MV-4-11 (cell line): ENCODE measurements around the gene SORBS1.

Experiments
- DNase-seq: peaks from one replicate; lab custom pipeline; 2025; lab: John Stamatoyannopoulos, UW

SORBS1 gene

GRCh38 chr10:95435548-95436279 is 125.5 kb downstream of the SORBS1 start:
- DNase-seq, result no peak

- DNase-seq, result no peak
Measured at GRCh38 chr10:95434583-95434982, 126.6 kb downstream of the SORBS1 start.

GRCh38 chr10:95431900-95432342 is 129.2 kb downstream of the SORBS1 start:
- DNase-seq, result no peak

GRCh38 chr10:95430231-95430951 is 130.8 kb downstream of the SORBS1 start:
- DNase-seq, result peak; percentile 18

GRCh38 chr10:95429639-95430038 is 131.5 kb downstream of the SORBS1 start:
- DNase-seq, result no peak

- no peak for DNase-seq
Measured at GRCh38 chr10:95428701-95429100, 132.5 kb downstream of the SORBS1 start.

- no peak for DNase-seq
Measured at GRCh38 chr10:95426482-95426881, 134.7 kb downstream of the SORBS1 start.

GRCh38 chr10:95425592-95426465 is 135.3 kb downstream of the SORBS1 start:
- no peak for DNase-seq

- DNase-seq, result no peak
Measured at GRCh38 chr10:95423164-95424005, 137.8 kb downstream of the SORBS1 start.

GRCh38 chr10:95422233-95422632 is 138.9 kb downstream of the SORBS1 start:
- DNase-seq, result no peak

GRCh38 chr10:95421782-95422181 is 139.4 kb downstream of the SORBS1 start:
- no peak for DNase-seq

- DNase-seq, result no peak
Measured at GRCh38 chr10:95419399-95419798, 141.8 kb downstream of the SORBS1 start.

GRCh38 chr10:95416973-95417372 is 144.2 kb downstream of the SORBS1 start:
- DNase-seq, result no peak

GRCh38 chr10:95416270-95416669 is 144.9 kb downstream of the SORBS1 start:
- no peak for DNase-seq

- no peak for DNase-seq
Measured at GRCh38 chr10:95415621-95416031, 145.5 kb downstream of the SORBS1 start.

- no peak for DNase-seq
Measured at GRCh38 chr10:95414844-95415485, 146.2 kb downstream of the SORBS1 start.

GRCh38 chr10:95414016-95414830 is 146.9 kb downstream of the SORBS1 start:
- DNase-seq, result no peak

GRCh38 chr10:95413588-95413987 is 147.6 kb downstream of the SORBS1 start:
- no peak for DNase-seq

GRCh38 chr10:95411635-95412034 is 149.5 kb downstream of the SORBS1 start:
- DNase-seq, result no peak
